Aorta (tissue), 5 donors: ENCODE measurements around the gene ZNF117. TPM values are rescaled to one million over a fixed set of nuclear protein-coding genes. Genes with fewer than 3 reads are reported as not detected.
"Not testable (repeated sequence)": the region's sequence is repeated elsewhere in the genome, so short reads cannot be mapped to it uniquely, and the experiment has no call there.

Source experiments
- ATAC-seq: fragments of 200-7000 bp; cut with Tn5 transposase; one replicate; pipeline ENCODE4 v1.9.1; 2022; ENCODE audit warnings: moderate library complexity; ENCODE audit not compliant: low FRiP score
- DNase-seq, 2 donors: peaks; one replicate each; pipeline ENCODE4 v3.0.0-alpha.2; 2020
- H3K27ac ChIP-seq, 2 donors: one replicate each; pipeline ENCODE4 v1.5.1; 2013; ENCODE audit warnings: low read length in 2 of 2, mild to moderate bottlenecking in 2 of 2, moderate library complexity in 2 of 2, control low read depth in 1 of 2, inconsistent platforms in 1 of 2, low read depth in 1 of 2
- H3K27me3 ChIP-seq, 2 donors: one replicate each; pipeline ENCODE4 v1.6.1; 2013; ENCODE audit warnings: control low read depth in 1 of 2, low read length in 1 of 2, mild to moderate bottlenecking in 1 of 2, moderate library complexity in 1 of 2; ENCODE audit not compliant: insufficient read depth in 2 of 2, control insufficient read depth in 1 of 2
- H3K36me3 ChIP-seq, 2 donors: one replicate each; pipeline ENCODE4 v1.6.1; 2013; ENCODE audit warnings: control low read depth in 1 of 2, low read length in 1 of 2, mild to moderate bottlenecking in 1 of 2; ENCODE audit not compliant: insufficient read depth in 2 of 2, control insufficient read depth in 1 of 2
- H3K4me1 ChIP-seq, 2 donors: one replicate each; pipeline ENCODE4 v1.6.1; 2013; ENCODE audit warnings: low read length in 2 of 2, control low read depth in 1 of 2, mild to moderate bottlenecking in 1 of 2, moderate library complexity in 1 of 2; ENCODE audit not compliant: insufficient read depth in 2 of 2, control insufficient read depth in 1 of 2
- H3K4me3 ChIP-seq, 2 donors: one replicate each; pipeline ENCODE4 v1.5.1; 2013; ENCODE audit warnings: low read length in 2 of 2, control low read depth in 1 of 2, mild to moderate bottlenecking in 1 of 2
- H3K9me3 ChIP-seq: one replicate; pipeline ENCODE4 v1.6.1; 2013; ENCODE audit warnings: mild to moderate bottlenecking, low read length; ENCODE audit not compliant: control insufficient read depth
- WGBS, 2 donors: extraction: QIAGEN DNeasy Blood & Tissue Kit; methylation state at CpG; one replicate each; pipeline ENCODE4 v1.1.7; 2013; 5-methylcytosine and 5-hydroxymethylcytosine counted together
- intact Hi-C, 2 donors: fragments of 100-400 bp; cut with DNase I; formaldehyde crosslinking; loops; one replicate each; pipeline versions ENCODE4 v1.14.2 to v1.15.0; 2022
- long read RNA-seq, 2 donors: library from polyadenylated mRNA; unstranded; transcript quantifications; one replicate each; pipeline ENCODE4 v2.0.0, GENCODE V29; 2020 to 2021
- polyA plus RNA-seq, 2 donors: library from polyadenylated mRNA; stranded (reverse); fragments of 200-250 nt; gene quantifications; one replicate each; pipeline ENCODE4 v1.2.3, GENCODE V29; 2013
- total RNA-seq, 2 donors: library from RNA; stranded (reverse); fragmentation: NEBNext Ultra II Directional; extraction: Animal tissue kit (Norgen Biotek cat#: 25700); gene quantifications; one replicate each; pipeline ENCODE4 v1.2.1, GENCODE V29; 2021
- donor health status: healthy with polysubstance abuse.
- donor health status: Bipolar disorder and iron deficiency.
- donor health status: DM: no; HTN: no; CAD: no.
- donor health status: DM: no; HTN: no; CAD: no.
- donor health status: DM: yes; HTN: yes; CAD: no.

ZNF117 gene
- 10 to 100 TPM; 15.3 to 28.0 TPM for total RNA-seq
- polyA plus RNA-seq = 1 to 10 TPM in 1 of 2 donors, under 1 TPM in 1; 0.50 to 6.1 TPM
- long read RNA-seq, donor 1, full-length matches to known transcripts = 2 of 8 reads
- long read RNA-seq, donor 1, partial matches to known transcripts = 0 of 8 reads
- long read RNA-seq, donor 1, other reads (novel, unspliced or antisense) = 6 of 8 reads
- long read RNA-seq, donor 2, full-length matches to known transcripts = 2 of 4 reads
- long read RNA-seq, donor 2, partial matches to known transcripts = 0 of 4 reads
- long read RNA-seq, donor 2, other reads (novel, unspliced or antisense) = 2 of 4 reads

- Histone ChIP-seq H3K9me3 (peaks cover 6% of the 10 kb centered on the region), H3K27me3 (no peaks in the 10 kb centered on the region), H3K27ac (no peak within 1 kb of the TSS), H3K4me3 (no peak within 1 kb of the TSS), H3K36me3 (peaks cover 3% of the 10 kb centered on the region in 2 donors), H3K4me1 (no peaks in the 10 kb centered on the region)
- WGBS, 2 donors = 69 to 85% methylated on average over 4 of the region's 4 CpGs
- no peak for DNase-seq
- no peak for ATAC-seq
- intact Hi-C loops = no loop called here
Measured at GRCh38 chr7:64990936-64991335, at the start of gene ZNF117. Gene ZNF117 (minus strand): TSS chr7:64991036.

- not testable (repeated sequence) for H3K4me1 ChIP-seq, H3K27me3 ChIP-seq, H3K9me3 ChIP-seq, H3K27ac ChIP-seq, ATAC-seq, H3K36me3 ChIP-seq
- peak overlapping the region; percentile 63 to 96 for H3K4me3 ChIP-seq
- WGBS, 2 donors = 1% methylated on average over 28 to 34 of the region's 35 CpGs
- intact Hi-C loops = loop anchor here in 1 of 2 donors (2.0 kb wide), 1 partner anchor 32 kb away; the partner anchor contains the start of gene ERV3-1
- peak; percentile 51 to 82 for DNase-seq
Measured at GRCh38 chr7:65038767-65039166, 47.9 kb upstream of the ZNF117 start.

- H3K4me1 ChIP-seq = no peaks in the 10 kb centered on the region
- intact Hi-C loops = loop anchor here in 1 of 2 donors (2.0 kb wide), 1 partner anchor 31 kb away; the partner anchor contains the start of gene ERV3-1
- ATAC-seq (peak; percentile 97), DNase-seq (peak; percentile 96 to 98)
- no peaks in the 10 kb centered on the region for H3K9me3 ChIP-seq
- no peaks in the 10 kb centered on the region for H3K36me3 ChIP-seq
- H3K4me3 ChIP-seq = peak overlapping the region; percentile 63 to 96
- WGBS, 2 donors = 2 to 3% methylated on average over 57 to 92 of the region's 92 CpGs
- H3K27me3 ChIP-seq = no peaks in the 10 kb centered on the region
- H3K27ac ChIP-seq = peak overlapping the region in 1 of 2 donors; percentile 56
Measured at GRCh38 chr7:65037740-65038688, 47.2 kb upstream of the ZNF117 start.

- H3K9me3 ChIP-seq, H3K36me3 ChIP-seq, H3K27ac ChIP-seq, H3K27me3 ChIP-seq, intact Hi-C loops, H3K4me3 ChIP-seq, H3K4me1 ChIP-seq: not testable (repeated sequence)
- DNase-seq (peak in 1 of 2 donors; percentile 61), ATAC-seq (peak; percentile 39)
- 24 to 26% methylated on average over 2 of the region's 2 CpGs for WGBS, 2 donors
Measured at GRCh38 chr7:65036526-65036925, 45.7 kb upstream of the ZNF117 start.

- H3K27me3 ChIP-seq, intact Hi-C loops, H3K27ac ChIP-seq, H3K4me1 ChIP-seq, H3K9me3 ChIP-seq, H3K36me3 ChIP-seq, H3K4me3 ChIP-seq, ATAC-seq, DNase-seq: not testable (repeated sequence)
Measured at GRCh38 chr7:65035469-65035868, 44.6 kb upstream of the ZNF117 start.

GRCh38 chr7:65034120-65034782, 43.4 kb upstream of the ZNF117 start:
- H3K36me3 ChIP-seq, H3K4me3 ChIP-seq, H3K9me3 ChIP-seq, H3K4me1 ChIP-seq, intact Hi-C loops, DNase-seq, H3K27ac ChIP-seq, H3K27me3 ChIP-seq, ATAC-seq: not testable (repeated sequence)
- WGBS, 2 donors = 85 to 93% methylated on average over 7 to 10 of the region's 10 CpGs

GRCh38 chr7:65033391-65033790, 42.6 kb upstream of the ZNF117 start:
- 92 to 94% methylated on average over 26 to 30 of the region's 30 CpGs for WGBS, 2 donors
- H3K4me3 ChIP-seq, DNase-seq, H3K27ac ChIP-seq, H3K4me1 ChIP-seq, ATAC-seq, H3K9me3 ChIP-seq, H3K36me3 ChIP-seq, H3K27me3 ChIP-seq, intact Hi-C loops: not testable (repeated sequence)

GRCh38 chr7:65025023-65025422, 34.2 kb upstream of the ZNF117 start:
- H3K27me3 ChIP-seq, H3K4me3 ChIP-seq, intact Hi-C loops, H3K9me3 ChIP-seq, H3K27ac ChIP-seq, DNase-seq, ATAC-seq, H3K36me3 ChIP-seq, H3K4me1 ChIP-seq: not testable (repeated sequence)
